Suprapubic skin (tissue), 3 donors: ENCODE measurements around the gene CIB1.

ENCODE experiments used
- POLR2A ChIP-seq, 2 donors: fragments of 450-650 bp; IDR thresholded peaks; one replicate each; pipeline ENCODE4 v1.6.1; 2017; ENCODE audit warnings: antibody characterized with exemption in 2 of 2, mild to moderate bottlenecking in 2 of 2, moderate library complexity in 2 of 2
- TF ChIP-seq, protein P1 (sequence below), 2 donors: fragments of 200-600 bp in 1 of 2; fragments of 450-650 bp in 1 of 2; sonication (generic) in 1 of 2; IDR thresholded peaks; one replicate each; pipeline ENCODE4 v1.5.1; 2016 to 2019; ENCODE audit warnings: antibody characterized with exemption in 2 of 2, mild to moderate bottlenecking in 1 of 2, moderate library complexity in 1 of 2

DNA sequence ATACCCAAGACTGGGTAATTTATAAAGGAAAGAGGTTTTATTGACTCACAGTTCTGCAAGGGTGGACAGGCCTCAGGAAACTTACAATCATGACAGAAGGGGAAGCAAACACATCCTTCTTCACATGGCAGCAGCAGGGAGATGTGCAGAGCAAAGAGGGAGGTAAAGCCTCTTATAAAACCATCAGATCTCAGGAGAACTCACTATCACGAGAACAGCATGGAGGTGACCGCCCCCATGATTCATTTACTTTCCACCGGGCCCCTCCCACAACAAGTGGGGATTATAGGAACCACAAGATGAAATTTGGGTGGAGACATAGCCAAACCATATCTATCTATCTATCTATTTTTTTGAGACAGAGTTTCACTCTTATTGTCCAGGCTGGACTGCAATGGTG is 5.6 kb upstream of the CIB1 start:
- no peak for TF ChIP-seq POLR2A (IDR thresholded peaks at IDR 0.05)
- TF ChIP-seq, protein P1, sequence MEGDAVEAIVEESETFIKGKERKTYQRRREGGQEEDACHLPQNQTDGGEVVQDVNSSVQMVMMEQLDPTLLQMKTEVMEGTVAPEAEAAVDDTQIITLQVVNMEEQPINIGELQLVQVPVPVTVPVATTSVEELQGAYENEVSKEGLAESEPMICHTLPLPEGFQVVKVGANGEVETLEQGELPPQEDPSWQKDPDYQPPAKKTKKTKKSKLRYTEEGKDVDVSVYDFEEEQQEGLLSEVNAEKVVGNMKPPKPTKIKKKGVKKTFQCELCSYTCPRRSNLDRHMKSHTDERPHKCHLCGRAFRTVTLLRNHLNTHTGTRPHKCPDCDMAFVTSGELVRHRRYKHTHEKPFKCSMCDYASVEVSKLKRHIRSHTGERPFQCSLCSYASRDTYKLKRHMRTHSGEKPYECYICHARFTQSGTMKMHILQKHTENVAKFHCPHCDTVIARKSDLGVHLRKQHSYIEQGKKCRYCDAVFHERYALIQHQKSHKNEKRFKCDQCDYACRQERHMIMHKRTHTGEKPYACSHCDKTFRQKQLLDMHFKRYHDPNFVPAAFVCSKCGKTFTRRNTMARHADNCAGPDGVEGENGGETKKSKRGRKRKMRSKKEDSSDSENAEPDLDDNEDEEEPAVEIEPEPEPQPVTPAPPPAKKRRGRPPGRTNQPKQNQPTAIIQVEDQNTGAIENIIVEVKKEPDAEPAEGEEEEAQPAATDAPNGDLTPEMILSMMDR (IDR thresholded peaks at IDR 0.05): no peak
